HG02798 (cell line): ENCODE results near the gene IGFN1.
"Not testable (repeated sequence)": the region's sequence is repeated elsewhere in the genome, so short reads cannot be mapped to it uniquely, and the experiment has no call there.

Experiments
- ATAC-seq: cut with Tn5 transposase; IDR thresholded peaks from one replicate; pipeline ENCODE4 v1.9.1; 2021; ENCODE audit warnings: mild to moderate bottlenecking; ENCODE audit not compliant: unreplicated experiment, poor library complexity

Gene IGFN1

GRCh38 chr1:201157949-201158348, 32.7 kb upstream of the IGFN1 start:
- ATAC-seq: no peak

GRCh38 chr1:201163036-201163435, 27.6 kb upstream of the IGFN1 start:
- ATAC-seq: not testable (repeated sequence)

GRCh38 chr1:201163707-201164106, 26.9 kb upstream of the IGFN1 start:
- ATAC-seq: no peak

GRCh38 chr1:201164645-201165044, 26.0 kb upstream of the IGFN1 start:
- no peak for ATAC-seq

DNA sequence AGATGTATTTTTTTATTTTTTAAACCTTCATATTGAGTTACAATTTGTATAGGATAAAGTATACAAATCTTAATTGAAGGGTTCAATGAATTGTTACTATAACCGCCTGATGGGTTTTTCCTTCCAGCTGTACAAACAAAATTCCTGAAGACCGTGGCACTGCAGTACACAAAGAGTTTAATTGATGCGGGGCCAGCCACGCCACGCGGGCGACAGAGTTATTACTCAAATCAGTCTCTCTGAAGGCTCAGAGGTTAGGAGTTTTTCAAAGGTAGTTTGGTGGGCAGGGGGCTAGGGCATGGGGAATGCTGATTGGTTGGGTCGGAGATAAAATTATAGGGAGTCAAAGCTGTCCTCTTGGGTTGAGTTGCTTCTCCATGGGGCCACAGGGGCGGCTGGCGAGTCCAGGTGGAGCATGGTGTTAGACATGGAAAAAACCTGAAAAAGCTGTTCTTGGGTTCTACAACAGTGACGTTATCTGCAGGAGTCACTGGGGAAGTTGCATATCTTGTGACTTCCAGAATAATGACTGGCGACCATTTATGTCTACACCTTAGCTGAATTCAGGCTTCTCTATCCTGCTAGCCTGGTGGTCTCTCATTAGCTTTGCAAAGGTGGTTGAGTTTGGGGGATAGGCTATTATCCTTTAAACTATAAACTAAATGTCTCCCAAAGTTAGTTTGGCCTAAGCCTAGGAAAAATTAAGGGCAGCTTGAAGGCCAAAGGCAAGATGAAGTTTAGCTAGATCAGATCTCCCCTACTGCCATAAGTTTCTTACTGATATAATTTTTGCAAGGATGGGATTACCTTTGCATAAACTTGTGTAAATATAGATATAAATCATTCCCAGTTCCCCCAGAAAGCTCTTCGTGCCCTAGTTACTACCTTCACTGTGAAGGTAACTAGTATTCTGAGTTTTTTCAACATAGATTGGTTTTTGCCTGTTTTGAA, 23.3 kb upstream of the IGFN1 start:
- no peak for ATAC-seq

DNA sequence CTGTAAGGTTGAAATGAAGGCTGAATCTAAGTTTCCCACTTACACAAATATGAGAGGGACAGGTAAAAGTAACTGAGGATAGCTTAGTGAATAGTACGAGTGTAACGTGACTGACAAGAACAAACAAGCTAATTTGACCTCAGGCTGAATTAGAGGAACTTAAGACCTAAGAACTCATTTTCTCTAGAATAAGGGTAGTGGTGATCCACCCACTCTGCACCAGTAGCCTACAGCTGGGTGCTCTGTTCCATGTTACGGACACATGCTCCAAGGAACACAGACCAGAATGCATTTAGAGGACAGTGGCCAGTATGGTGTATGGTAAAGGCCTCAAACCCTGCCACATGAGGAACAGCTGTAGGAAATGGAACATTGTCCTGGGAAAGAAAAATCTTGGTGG, 21.4 kb upstream of the IGFN1 start:
- ATAC-seq: no peak

DNA sequence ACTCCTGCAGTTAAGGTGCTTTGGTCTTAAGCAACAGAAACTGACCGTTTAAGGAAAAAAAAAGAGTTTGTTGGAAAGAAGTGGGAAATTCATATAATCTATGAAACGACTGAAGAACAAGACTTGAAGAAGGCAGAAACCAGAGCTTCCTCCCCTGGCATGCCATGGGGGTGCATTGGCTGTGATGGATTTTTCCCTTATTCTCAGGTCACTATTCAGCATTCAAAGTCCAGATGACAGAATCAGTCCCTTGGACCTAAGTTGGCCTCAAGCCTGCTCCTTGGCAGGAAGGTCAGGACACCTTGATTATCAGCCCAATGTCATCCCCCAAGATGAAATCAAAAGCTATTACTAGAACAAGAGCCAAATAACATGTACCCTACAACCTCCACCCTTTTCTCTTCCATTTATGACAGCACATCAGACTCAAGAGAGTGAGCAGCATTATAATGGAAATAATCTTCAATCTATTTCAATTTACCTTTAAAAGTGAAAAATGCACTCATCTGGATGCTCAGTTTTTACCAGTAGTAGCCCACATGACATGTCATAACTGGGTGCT, 20.6 kb upstream of the IGFN1 start:
- no peak for ATAC-seq

- ATAC-seq: peak; percentile 97
Observed at GRCh38 chr1:201170533-201171062, 20.0 kb upstream of the IGFN1 start.

- ATAC-seq: peak; percentile 38
Observed at GRCh38 chr1:201171063-201172036, 19.3 kb upstream of the IGFN1 start.

- ATAC-seq: no peak
Observed at GRCh38 chr1:201172326-201172725, 18.3 kb upstream of the IGFN1 start.

GRCh38 chr1:201172999-201173610, 17.5 kb upstream of the IGFN1 start:
- ATAC-seq: no peak

- ATAC-seq: no peak
Observed at GRCh38 chr1:201173736-201174135, 16.9 kb upstream of the IGFN1 start.

- no peak for ATAC-seq
Observed at GRCh38 chr1:201175820-201176500, 14.7 kb upstream of the IGFN1 start.

GRCh38 chr1:201176940-201177339, 13.7 kb upstream of the IGFN1 start:
- ATAC-seq: no peak

- ATAC-seq: no peak
Observed at GRCh38 chr1:201178718-201179117, 11.9 kb upstream of the IGFN1 start.

GRCh38 chr1:201180141-201180540, 10.5 kb upstream of the IGFN1 start:
- ATAC-seq: no peak

DNA sequence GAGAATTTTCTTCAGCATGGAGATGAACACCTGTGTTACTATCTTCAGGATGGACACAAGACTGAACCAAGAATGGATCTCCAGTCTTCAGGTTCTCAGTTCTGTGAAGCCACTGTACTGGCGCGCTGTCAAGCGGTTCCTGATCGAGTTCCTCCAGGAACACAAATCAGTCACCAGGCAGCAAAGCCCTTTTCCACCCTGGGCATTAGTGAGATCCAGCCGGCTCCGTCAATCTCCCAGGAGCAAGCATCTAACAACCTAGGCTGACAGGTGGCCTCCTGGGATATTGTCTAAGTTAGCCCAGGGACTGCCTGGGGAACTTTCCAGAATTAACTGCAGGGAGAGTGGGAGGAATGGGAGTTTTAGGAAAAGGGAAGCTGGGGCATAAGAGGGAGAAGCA, 9.7 kb upstream of the IGFN1 start:
- no peak for ATAC-seq

DNA sequence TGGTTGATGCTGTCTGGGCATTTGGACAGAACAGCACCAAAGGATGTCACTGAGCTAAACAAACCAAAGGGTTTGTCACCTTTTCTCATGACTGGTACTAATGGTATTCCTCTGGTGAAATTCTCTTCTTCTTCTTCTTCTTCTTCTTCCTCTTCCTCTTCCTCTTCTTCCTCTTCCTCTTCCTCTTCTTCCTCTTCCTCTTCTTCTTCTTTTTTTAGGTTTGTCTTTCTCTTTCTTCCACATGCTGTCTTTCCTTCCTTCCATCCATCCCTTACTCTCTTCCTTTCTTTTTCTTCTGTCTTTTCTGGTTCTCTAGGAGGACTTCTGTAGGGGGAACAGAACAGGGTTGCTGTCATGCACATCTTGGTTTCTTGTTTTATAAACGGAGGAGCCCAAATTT, 9.3 kb upstream of the IGFN1 start:
- ATAC-seq: no peak

- ATAC-seq: no peak
Observed at GRCh38 chr1:201181726-201182125, 8.9 kb upstream of the IGFN1 start.
